ENCODE data around the gene ABHD14A.
A peak's percentile ranks its signal among the peaks of the same experiment; 100 is the strongest.

Gene ABHD14A

GRCh38 chr3:52022323-52023100 lies 47.6 kb downstream of the ABHD14A start:
- H3K4me3 ChIP-seq (ENCODE audit: insufficient read depth in 1 of 2, low read depth in 1 of 2, low read length in 2 of 2), result no peak overlapping the region
- peak overlapping the region; percentile 58 for H4K91ac ChIP-seq (ENCODE audit: low read length)
- peak overlapping the region; percentile 14 for H4K8ac ChIP-seq (ENCODE audit: low read length)
- H3K9ac ChIP-seq (ENCODE audit: low read length), result no peak overlapping the region
- H3K27me3 ChIP-seq (ENCODE audit: control insufficient read depth in 1 of 2, insufficient read depth in 1 of 2, low read length in 2 of 2), result no peaks in the 10 kb centered on the region
- H3K4ac ChIP-seq (ENCODE audit: low read depth in 1 of 2, low read length in 2 of 2), result no peak overlapping the region
- no peaks in the 10 kb centered on the region for H3K9me3 ChIP-seq (ENCODE audit: control insufficient read depth, low read length)
- H3K18ac ChIP-seq (ENCODE audit: low read depth in 1 of 2, low read length in 2 of 2), result no peak overlapping the region
- WGBS, result 78% methylated on average over 13 of the region's 20 CpGs
- H2BK5ac ChIP-seq (ENCODE audit: low read depth, low read length, poor library complexity, severe bottlenecking), result no peak overlapping the region
- peaks cover 14% of the 10 kb centered on the region for H3K4me1 ChIP-seq (ENCODE audit: control insufficient read depth, insufficient read depth, low read depth, low read length)
- H3K79me1 ChIP-seq (replicated peaks; ENCODE audit: low read length, poor library complexity, severe bottlenecking), result no peaks in the 10 kb centered on the region
- H2BK120ac ChIP-seq (ENCODE audit: low read depth, low read length), result no peak overlapping the region
- H3K27ac ChIP-seq (ENCODE audit: low read length, poor library complexity, severe bottlenecking), result no peak overlapping the region
- H2BK15ac ChIP-seq (ENCODE audit: low read depth, poor library complexity, severe bottlenecking), result no peak overlapping the region
- no peak overlapping the region for H2BK12ac ChIP-seq (ENCODE audit: low read length in 2 of 2)
- H2AFZ ChIP-seq (ENCODE audit: low read depth, low read length), result no peak overlapping the region
- DNase-seq, result peak; percentile 64
- H2AK5ac ChIP-seq (ENCODE audit: low read length, severe bottlenecking), result no peak overlapping the region
- H3K14ac ChIP-seq (ENCODE audit: low read length in 2 of 2), result no peak overlapping the region
- H3K4me2 ChIP-seq (ENCODE audit: low read length, poor library complexity, severe bottlenecking), result no peak overlapping the region
- H3K23ac ChIP-seq (ENCODE audit: low read length in 2 of 2), result no peak overlapping the region
- H3K36me3 ChIP-seq (ENCODE audit: control insufficient read depth in 1 of 2, insufficient read depth in 2 of 2, low read depth in 1 of 2, low read length in 2 of 2), result no peaks in the 10 kb centered on the region

- no peak overlapping the region for H3K27ac ChIP-seq (ENCODE audit: low read length, poor library complexity, severe bottlenecking)
- no peak for DNase-seq
- H3K9ac ChIP-seq (ENCODE audit: low read length), result no peak overlapping the region
- peak overlapping the region; percentile 58 for H4K91ac ChIP-seq (ENCODE audit: low read length)
- peak overlapping the region; percentile 8 for H4K8ac ChIP-seq (ENCODE audit: low read length)
- no peak overlapping the region for H2AFZ ChIP-seq (ENCODE audit: low read depth, low read length)
- no peaks in the 10 kb centered on the region for H3K79me1 ChIP-seq (replicated peaks; ENCODE audit: low read length, poor library complexity, severe bottlenecking)
- H2BK12ac ChIP-seq (ENCODE audit: low read length in 2 of 2), result peak overlapping the region in 1 of 2 experiments; percentile 29
- H2BK15ac ChIP-seq (ENCODE audit: low read depth, poor library complexity, severe bottlenecking), result peak overlapping the region; percentile 71
- no peak overlapping the region for H3K4me2 ChIP-seq (ENCODE audit: low read length, poor library complexity, severe bottlenecking)
- H2AK5ac ChIP-seq (ENCODE audit: low read length, severe bottlenecking), result no peak overlapping the region
- peak overlapping the region in 1 of 2 experiments; percentile 5 for H3K14ac ChIP-seq (ENCODE audit: low read length in 2 of 2)
- H3K4me1 ChIP-seq (ENCODE audit: control insufficient read depth, insufficient read depth, low read depth, low read length), result peaks cover 14% of the 10 kb centered on the region
- H3K18ac ChIP-seq (ENCODE audit: low read depth in 1 of 2, low read length in 2 of 2), result peak overlapping the region in 1 of 2 experiments; percentile 11
- H2BK5ac ChIP-seq (ENCODE audit: low read depth, low read length, poor library complexity, severe bottlenecking), result no peak overlapping the region
- WGBS, result 92% methylated on average over 3 of the region's 3 CpGs
- H3K27me3 ChIP-seq (ENCODE audit: control insufficient read depth in 1 of 2, insufficient read depth in 1 of 2, low read length in 2 of 2), result no peaks in the 10 kb centered on the region
- no peak overlapping the region for H3K23ac ChIP-seq (ENCODE audit: low read length in 2 of 2)
- no peak overlapping the region for H2BK120ac ChIP-seq (ENCODE audit: low read depth, low read length)
- H3K36me3 ChIP-seq (ENCODE audit: control insufficient read depth in 1 of 2, insufficient read depth in 2 of 2, low read depth in 1 of 2, low read length in 2 of 2), result no peaks in the 10 kb centered on the region
- H3K4ac ChIP-seq (ENCODE audit: low read depth in 1 of 2, low read length in 2 of 2), result peak overlapping the region in 1 of 2 experiments; percentile 20
- no peak overlapping the region for H3K4me3 ChIP-seq (ENCODE audit: insufficient read depth in 1 of 2, low read depth in 1 of 2, low read length in 2 of 2)
- no peaks in the 10 kb centered on the region for H3K9me3 ChIP-seq (ENCODE audit: control insufficient read depth, low read length)
Observed at GRCh38 chr3:52023101-52023770, 48.4 kb downstream of the ABHD14A start.

DNA sequence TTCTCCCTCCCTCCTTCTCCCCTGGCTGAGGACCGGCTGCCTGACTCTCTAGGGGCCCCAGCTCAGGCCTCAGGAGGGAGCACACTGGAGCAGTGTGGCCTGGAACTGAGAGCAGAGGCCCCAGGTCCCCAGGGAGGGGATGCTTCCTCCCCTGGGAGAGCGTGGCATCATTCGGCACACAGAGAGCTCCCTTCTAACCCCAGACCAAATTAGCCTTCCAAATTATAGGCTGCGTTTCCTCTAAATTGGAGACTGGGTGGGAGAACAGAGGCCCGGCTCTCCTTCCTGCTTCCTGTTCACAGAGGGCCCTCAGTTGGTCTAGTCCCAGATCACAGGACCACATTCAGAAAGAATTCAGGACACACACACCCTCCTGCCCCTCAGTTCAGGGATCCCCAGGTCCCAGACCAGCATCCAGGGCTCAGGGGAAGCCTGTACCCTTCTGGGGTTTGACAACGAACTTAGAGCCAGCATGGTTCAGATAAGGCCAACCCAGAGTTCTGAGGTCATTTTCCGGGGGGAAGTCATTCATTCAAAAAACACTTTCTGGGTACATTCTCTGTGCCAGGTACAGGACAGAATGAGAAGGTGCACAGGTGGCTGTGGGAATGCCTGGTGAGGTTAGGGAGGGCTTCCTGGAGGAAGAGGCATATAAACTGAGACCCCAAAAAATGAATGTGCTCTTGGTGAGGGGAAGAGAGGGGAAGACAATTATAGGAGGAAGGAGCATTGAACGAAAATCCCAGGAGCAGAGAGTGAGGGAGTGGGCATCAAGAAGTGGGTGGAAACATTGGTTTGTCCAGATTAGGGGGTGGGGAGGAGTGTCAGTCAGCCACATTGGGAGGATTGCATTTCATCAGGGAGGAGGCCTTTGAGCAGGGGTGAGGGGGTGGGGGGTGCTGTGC lies 49.2 kb downstream of the ABHD14A start:
- WGBS, result 86% methylated on average over 8 of the region's 8 CpGs
- Histone ChIP-seq H3K4me2 (ENCODE audit: low read length, poor library complexity, severe bottlenecking) (no peak overlapping the region), H2BK12ac (ENCODE audit: low read length in 2 of 2) (no peak overlapping the region), H3K27ac (ENCODE audit: low read length, poor library complexity, severe bottlenecking) (no peak overlapping the region), H3K18ac (ENCODE audit: low read depth in 1 of 2, low read length in 2 of 2) (no peak overlapping the region), H2AK5ac (ENCODE audit: low read length, severe bottlenecking) (no peak overlapping the region), H3K9ac (ENCODE audit: low read length) (no peak overlapping the region), H3K4me1 (ENCODE audit: control insufficient read depth, insufficient read depth, low read depth, low read length) (peaks cover 14% of the 10 kb centered on the region), H2AFZ (ENCODE audit: low read depth, low read length) (no peak overlapping the region), H3K4ac (ENCODE audit: low read depth in 1 of 2, low read length in 2 of 2) (no peak overlapping the region), H3K4me3 (ENCODE audit: insufficient read depth in 1 of 2, low read depth in 1 of 2, low read length in 2 of 2) (no peak overlapping the region), H4K91ac (ENCODE audit: low read length) (no peak overlapping the region), H3K23ac (ENCODE audit: low read length in 2 of 2) (no peak overlapping the region), H3K27me3 (ENCODE audit: control insufficient read depth in 1 of 2, insufficient read depth in 1 of 2, low read length in 2 of 2) (no peaks in the 10 kb centered on the region), H2BK120ac (ENCODE audit: low read depth, low read length) (no peak overlapping the region), H4K8ac (ENCODE audit: low read length) (peak overlapping the region; percentile 12), H3K79me1 (replicated peaks; ENCODE audit: low read length, poor library complexity, severe bottlenecking) (no peaks in the 10 kb centered on the region), H3K14ac (ENCODE audit: low read length in 2 of 2) (no peak overlapping the region), H3K36me3 (ENCODE audit: control insufficient read depth in 1 of 2, insufficient read depth in 2 of 2, low read depth in 1 of 2, low read length in 2 of 2) (no peaks in the 10 kb centered on the region), H2BK15ac (ENCODE audit: low read depth, poor library complexity, severe bottlenecking) (no peak overlapping the region), H2BK5ac (ENCODE audit: low read depth, low read length, poor library complexity, severe bottlenecking) (no peak overlapping the region), H3K9me3 (ENCODE audit: control insufficient read depth, low read length) (no peaks in the 10 kb centered on the region)
- DNase-seq, result no peak

All from mesenchymal stem cell (in vitro differentiated cells and primary cell).